IMR-90 (cell line): Measurements from ENCODE around the gene GIPC3. TPM values are rescaled to one million over a fixed set of nuclear protein-coding genes. Genes with fewer than 3 reads are reported as not detected.

Experiments used
- ATAC-seq: fragments of 200-7000 bp; cut with Tn5 transposase; 2 replicates; pipeline ENCODE4 v1.9.1; 2020; ENCODE audit warnings: low read depth, mild to moderate bottlenecking, moderate library complexity
- BruUV-seq: library from RNA; stranded (reverse); fragments of 400-500 nt; replicated peaks from 2 replicates; lab custom pipeline; 2021; lab: Mats Ljungman, UMichigan
- CTCF ChIA-PET: fragments of 300-600 bp; formaldehyde crosslinking; extraction: SDS; loops from one replicate; lab custom pipeline; 2021; ENCODE audit warnings: antibody characterized with exemption; lab: Yijun Ruan, JAX
- POLR2A ChIA-PET: fragments of 300-600 bp; sonication (Branson Sonifier 250); formaldehyde crosslinking; loops from one replicate; lab custom pipeline; 2022; ENCODE audit warnings: antibody characterized with exemption; ENCODE audit not compliant: unreplicated experiment; lab: Charles Lee
- DNase-seq: peaks from one replicate; pipeline ENCODE4 v3.0.0; 2013
- H2AFZ ChIP-seq: replicated peaks from 2 replicates; pipeline ENCODE3; 2013; ENCODE audit warnings: low read length, mild to moderate bottlenecking; ENCODE audit not compliant: poor library complexity
- H2AK5ac ChIP-seq: 2 replicates; pipeline ENCODE4 v1.6.1; 2013; ENCODE audit warnings: low read depth, low read length, inconsistent platforms
- H2AK9ac ChIP-seq: replicated peaks from 2 replicates; pipeline ENCODE3; 2013; ENCODE audit warnings: mild to moderate bottlenecking, low read depth, low read length, moderate library complexity; ENCODE audit not compliant: poor library complexity
- H2BK120ac ChIP-seq: 2 replicates; pipeline ENCODE4 v1.6.1; 2013; ENCODE audit warnings: low read depth, low read length, inconsistent platforms
- H2BK15ac ChIP-seq: 3 replicates; pipeline ENCODE4 v1.6.1; 2013; ENCODE audit warnings: low read depth, low read length, inconsistent platforms
- H2BK20ac ChIP-seq: 2 replicates; pipeline ENCODE4 v1.6.1; 2013; ENCODE audit warnings: low read depth, mild to moderate bottlenecking, inconsistent platforms, low read length, moderate library complexity
- H2BK5ac ChIP-seq: 2 replicates; pipeline ENCODE4 v1.6.1; 2013; ENCODE audit warnings: mild to moderate bottlenecking, low read depth, low read length, inconsistent platforms; ENCODE audit not compliant: poor library complexity, severe bottlenecking
- H3K14ac ChIP-seq: replicated peaks from 2 replicates; pipeline ENCODE4 v1.6.1; 2013; ENCODE audit warnings: low read depth, low read length, inconsistent platforms
- H3K18ac ChIP-seq: 2 replicates; pipeline ENCODE4 v1.6.1; 2013; ENCODE audit warnings: low read depth, low read length, control low read depth
- H3K23ac ChIP-seq: 2 replicates; pipeline ENCODE4 v1.6.1; 2013; ENCODE audit warnings: low read depth, low read length, inconsistent platforms
- H3K27ac ChIP-seq: 2 replicates; pipeline ENCODE4 v1.5.1; 2013; ENCODE audit warnings: mild to moderate bottlenecking, control low read depth, low read length; ENCODE audit not compliant: insufficient read depth
- H3K27me3 ChIP-seq: 2 replicates; pipeline ENCODE4 v1.6.1; 2013; ENCODE audit warnings: low read length; ENCODE audit not compliant: control insufficient read depth, insufficient read depth
- H3K36me3 ChIP-seq: 2 replicates; pipeline ENCODE4 v1.6.1; 2013; ENCODE audit warnings: low read length, mixed read lengths; ENCODE audit not compliant: control insufficient read depth, insufficient read depth
- H3K4ac ChIP-seq: 2 replicates; pipeline ENCODE4 v1.6.1; 2013; ENCODE audit warnings: low read depth, low read length, inconsistent platforms
- H3K4me1 ChIP-seq: 2 replicates; pipeline ENCODE4 v1.6.1; 2013; ENCODE audit warnings: low read length, mixed read lengths; ENCODE audit not compliant: control insufficient read depth, insufficient read depth
- H3K4me2 ChIP-seq: 2 replicates; pipeline ENCODE4 v1.6.1; 2013; ENCODE audit warnings: low read depth, mild to moderate bottlenecking, control low read depth, low read length, moderate library complexity
- H3K4me3 ChIP-seq: 2 replicates; pipeline ENCODE4 v1.5.1; 2013; ENCODE audit warnings: low read depth, mild to moderate bottlenecking, control low read depth, low read length, moderate library complexity; ENCODE audit not compliant: insufficient read depth
- H3K56ac ChIP-seq: 2 replicates; pipeline ENCODE4 v1.6.1; 2013; ENCODE audit warnings: low read length, inconsistent platforms; ENCODE audit not compliant: insufficient read depth; ENCODE audit errors: extremely low read depth
- H3K79me1 ChIP-seq, 2 experiments: 2 replicates each; pipeline ENCODE4 v1.6.1; 2013; ENCODE audit warnings: low read length in 2 of 2, inconsistent platforms in 1 of 2, low read depth in 1 of 2
- H3K9ac ChIP-seq: 2 replicates; pipeline ENCODE4 v1.6.1; 2013; ENCODE audit warnings: low read depth, low read length, control low read depth
- H3K9me1 ChIP-seq: 2 replicates; pipeline ENCODE4 v1.6.1; 2013; ENCODE audit warnings: low read length, inconsistent platforms; ENCODE audit not compliant: insufficient read depth
- H3K9me3 ChIP-seq: 2 replicates; pipeline ENCODE4 v1.6.1; 2013; ENCODE audit warnings: low read length; ENCODE audit not compliant: control insufficient read depth, insufficient read depth
- H4K20me1 ChIP-seq: 2 replicates; pipeline ENCODE4 v1.6.1; 2013; ENCODE audit warnings: low read length, inconsistent platforms; ENCODE audit not compliant: insufficient read depth
- H4K5ac ChIP-seq: 2 replicates; pipeline ENCODE4 v1.6.1; 2013; ENCODE audit warnings: mild to moderate bottlenecking, low read depth, low read length, control low read depth
- H4K8ac ChIP-seq, 2 experiments: 2 replicates each; pipeline ENCODE4 v1.6.1; 2013; ENCODE audit warnings: low read depth in 2 of 2, low read length in 2 of 2, control low read depth in 1 of 2, inconsistent platforms in 1 of 2
- H4K91ac ChIP-seq: 2 replicates; pipeline ENCODE4 v1.6.1; 2013; ENCODE audit warnings: low read depth, low read length, inconsistent platforms; ENCODE audit not compliant: insufficient read depth
- CTCF ChIP-seq: conservative IDR thresholded peaks from 2 replicates; pipeline ENCODE4 v1.5.1; 2012; ENCODE audit warnings: mild to moderate bottlenecking, low read depth, low read length, improper control_type of control experiment
- RFX5 ChIP-seq: IDR thresholded peaks from 2 replicates; pipeline ENCODE4 v1.8.0; 2012; ENCODE audit warnings: low read depth, mild to moderate bottlenecking, low read length, moderate library complexity
- WGBS, 2 experiments: methylation state at CpG; one replicate each; pipeline versions ENCODE4 v1.1.5 to v1.1.7; 2013; ENCODE audit warnings: missing lambda C conversion rate in 2 of 2; ENCODE audit not compliant: insufficient read length in 1 of 2; ENCODE audit errors: extremely low coverage in 2 of 2; 5-methylcytosine and 5-hydroxymethylcytosine counted together
- dilution Hi-C: fragments of 300-500 bp; cut with HindIII; formaldehyde crosslinking; loops from one replicate; pipeline ENCODE4 v1.14.3; 2018; ENCODE audit warnings: low sequenced_read_pairs; ENCODE audit not compliant: unreplicated experiment
- in situ Hi-C: fragments of 300-500 bp; cut with MboI; formaldehyde crosslinking; loops from 3 replicates; pipeline ENCODE4 v1.14.3; 2019; ENCODE audit warnings: low sequenced_read_pairs, inconsistent platforms, mixed read lengths
- intact Hi-C: fragments of 100-400 bp; cut with micrococcal nuclease; formaldehyde crosslinking; loops from 2 replicates; pipeline ENCODE4 v1.10.0; 2022
- polyA plus RNA-seq, 3 experiments: library from polyadenylated mRNA; depleted of rRNA; stranded (reverse); fragments of >200 nt; gene quantifications; 2 replicates each; pipeline ENCODE4 v1.2.3, GENCODE V29; 2012; ENCODE audit warnings: low replicate concordance in 1 of 3
- total RNA-seq: library from RNA; depleted of rRNA; stranded (reverse); fragments of >200 nt; gene quantifications from 2 replicates; pipeline ENCODE4 v1.2.3, GENCODE V29; 2012
- TF ChIP-seq, protein P1 (sequence below): fragments of 150-350 bp; IDR thresholded peaks from 2 replicates; pipeline ENCODE4 v1.6.1; 2017; ENCODE audit warnings: mild to moderate bottlenecking, antibody characterized with exemption, low read length, low read depth
- TF ChIP-seq, protein P2 (sequence below): fragments of 150-350 bp; IDR thresholded peaks from 2 replicates; pipeline ENCODE4 v1.6.1; 2016; ENCODE audit warnings: low read depth, mild to moderate bottlenecking, low read length, moderate library complexity, borderline replicate concordance

GIPC3 gene
- total and polyA plus RNA-seq, 2 of the 4 experiments (the other 2 are of a cell fraction), result under 0.01 to 0.36 TPM

GRCh38 chr19:3607303-3608078 lies 22.2 kb downstream of the GIPC3 start:
- Histone ChIP-seq H2AK9ac (peak overlapping the region; percentile 98), H3K9ac (peak overlapping the region; percentile 61), H3K14ac (peak overlapping the region; percentile 92), H3K4ac (peak overlapping the region; percentile 89), H3K9me1 (0 out of 2 replicates have a peak, but pooled peaks cover 6% of the 10 kb centered on the region), H4K91ac (peak overlapping the region; percentile 56), H4K5ac (peak overlapping the region; percentile 77), H2AFZ (peak overlapping the region; percentile 98), H3K18ac (no peak overlapping the region), H2BK15ac (peak overlapping the region; percentile 32; the same call in 1 of the 3 replicates), H3K4me3 (peak overlapping the region; percentile 56), H2BK120ac (no peak overlapping the region), H3K4me2 (peak overlapping the region; percentile 85), H3K23ac (peak overlapping the region; percentile 85; the same call in 1 of the 2 replicates), H3K9me3 (no peaks in the 10 kb centered on the region), H4K20me1 (no peaks in the 10 kb centered on the region), H3K79me1 (peaks cover 7 to 17% of the 10 kb centered on the region in 2 experiments), H3K27me3 (no peaks in the 10 kb centered on the region), H2AK5ac (peak overlapping the region; percentile 96), H4K8ac (peak overlapping the region; percentile 92 to 94), H3K56ac (no peak overlapping the region), H2BK20ac (no peak overlapping the region), H3K27ac (peak overlapping the region; percentile 59), H3K36me3 (peaks cover 20% of the 10 kb centered on the region), H2BK5ac (peak overlapping the region; percentile 30), H3K4me1 (peaks cover 11% of the 10 kb centered on the region)
- dilution Hi-C loops, result no loop called here
- intact Hi-C loops, result no loop called here
- ChIA-PET CTCF (no interaction called here), POLR2A (no interaction called here)
- TF ChIP-seq, protein P1, sequence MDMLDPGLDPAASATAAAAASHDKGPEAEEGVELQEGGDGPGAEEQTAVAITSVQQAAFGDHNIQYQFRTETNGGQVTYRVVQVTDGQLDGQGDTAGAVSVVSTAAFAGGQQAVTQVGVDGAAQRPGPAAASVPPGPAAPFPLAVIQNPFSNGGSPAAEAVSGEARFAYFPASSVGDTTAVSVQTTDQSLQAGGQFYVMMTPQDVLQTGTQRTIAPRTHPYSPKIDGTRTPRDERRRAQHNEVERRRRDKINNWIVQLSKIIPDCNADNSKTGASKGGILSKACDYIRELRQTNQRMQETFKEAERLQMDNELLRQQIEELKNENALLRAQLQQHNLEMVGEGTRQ, result no peak
- TF ChIP-seq CTCF (no peak), RFX5 (no peak)
- TF ChIP-seq, protein P2, sequence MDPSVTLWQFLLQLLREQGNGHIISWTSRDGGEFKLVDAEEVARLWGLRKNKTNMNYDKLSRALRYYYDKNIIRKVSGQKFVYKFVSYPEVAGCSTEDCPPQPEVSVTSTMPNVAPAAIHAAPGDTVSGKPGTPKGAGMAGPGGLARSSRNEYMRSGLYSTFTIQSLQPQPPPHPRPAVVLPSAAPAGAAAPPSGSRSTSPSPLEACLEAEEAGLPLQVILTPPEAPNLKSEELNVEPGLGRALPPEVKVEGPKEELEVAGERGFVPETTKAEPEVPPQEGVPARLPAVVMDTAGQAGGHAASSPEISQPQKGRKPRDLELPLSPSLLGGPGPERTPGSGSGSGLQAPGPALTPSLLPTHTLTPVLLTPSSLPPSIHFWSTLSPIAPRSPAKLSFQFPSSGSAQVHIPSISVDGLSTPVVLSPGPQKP, result no peak
- ATAC-seq (peak; percentile 5), DNase-seq (no peak)
- in situ Hi-C loops, result loop anchor here (25.0 kb wide), 1 partner anchor 295 kb away; no protein-coding TSS in a partner anchor
- WGBS, 2 experiments, result 16% methylated on average over 6 of the region's 22 CpGs; no CpG with 5 or more reads in 1 of the 2 experiments
- no TSS peak for BruUV-seq
